Activated naive CD4-positive, alpha-beta T cell treated with anti-CD3 and anti-CD28 coated beads, Interleukin-2, amount 50 U/mL, for 16 hours (primary cell): ENCODE data around the gene EMX2.
"Not testable (repeated sequence)": the region's sequence is repeated elsewhere in the genome, so short reads cannot be mapped to it uniquely, and the experiment has no call there.

Source experiments
- DNase-seq: peaks from one replicate; pipeline ENCODE4 v3.0.0-alpha.2; 2020

EMX2 gene

GRCh38 chr10:117542706-117543224, at the start of gene EMX2:
Gene EMX2 (plus strand): TSS chr10:117542746. CDS start chr10:117543268, 522 bp downstream.
- DNase-seq: no peak

GRCh38 chr10:117496031-117496430, 46.5 kb upstream of the EMX2 start:
- no peak for DNase-seq

- DNase-seq: peak; percentile 69
Observed at GRCh38 chr10:117496616-117497028, 45.9 kb upstream of the EMX2 start.

GRCh38 chr10:117497736-117498135, 44.8 kb upstream of the EMX2 start:
- DNase-seq: no peak

DNA sequence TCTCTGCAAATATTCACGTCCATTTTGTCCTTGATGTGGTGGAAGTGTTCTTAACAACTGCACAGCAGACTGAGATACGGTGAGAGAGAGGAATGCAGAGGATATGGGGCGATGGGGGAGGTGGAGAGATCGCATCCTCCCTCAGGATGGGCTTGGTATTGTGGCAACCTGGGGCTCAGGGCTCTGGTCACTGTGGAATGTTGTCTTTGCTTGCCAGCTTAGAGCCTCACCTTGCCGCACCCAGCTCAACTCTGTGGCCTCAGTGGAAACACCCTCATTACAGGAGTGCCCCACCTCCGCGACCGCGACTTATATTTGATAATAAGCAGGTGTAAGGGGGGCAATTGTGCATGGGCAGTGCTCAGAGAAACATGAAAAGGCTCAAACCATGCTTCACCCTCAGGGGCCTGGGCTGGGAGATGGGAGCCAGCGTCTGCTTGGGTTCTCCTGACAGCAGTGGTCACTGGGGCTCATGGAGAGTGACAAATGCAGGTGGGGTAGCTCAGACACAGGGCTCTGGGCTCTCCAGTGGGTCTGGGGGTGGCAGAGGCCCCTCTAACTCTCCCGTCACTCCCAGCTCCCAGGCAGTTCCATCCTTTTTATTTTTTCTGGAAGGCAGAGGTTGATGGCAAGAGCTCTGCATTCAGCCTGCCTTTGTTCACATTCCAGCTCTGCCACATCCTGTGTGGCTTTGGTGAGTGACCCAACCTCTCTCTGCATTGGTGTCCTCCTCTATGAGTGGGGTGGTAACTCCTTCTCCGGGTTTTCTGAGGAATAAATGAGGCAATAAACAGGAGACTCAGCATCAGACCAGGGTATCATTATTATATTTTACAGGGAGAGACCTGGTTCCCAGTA, 43.1 kb upstream of the EMX2 start:
- no peak for DNase-seq

DNA sequence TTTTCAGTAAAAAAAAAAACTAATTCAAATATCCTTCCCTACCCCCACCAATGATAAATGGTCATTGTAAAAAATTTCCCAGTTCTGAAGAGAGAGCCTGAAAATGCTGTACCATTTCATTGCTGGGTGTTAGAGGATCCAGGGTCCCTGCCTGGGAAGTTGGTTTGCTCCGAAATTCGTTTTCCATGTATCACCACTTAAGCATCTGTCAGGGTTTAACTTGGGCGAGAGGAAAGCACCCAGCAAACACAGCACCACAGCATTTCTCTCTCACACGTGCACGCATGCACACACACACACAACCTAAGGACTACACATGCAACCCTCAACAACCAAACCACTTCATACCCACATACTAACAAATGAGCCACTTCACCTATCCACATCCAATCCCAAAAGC, 42.1 kb upstream of the EMX2 start:
- no peak for DNase-seq

GRCh38 chr10:117501460-117502035, 41.0 kb upstream of the EMX2 start:
- DNase-seq: no peak

DNA sequence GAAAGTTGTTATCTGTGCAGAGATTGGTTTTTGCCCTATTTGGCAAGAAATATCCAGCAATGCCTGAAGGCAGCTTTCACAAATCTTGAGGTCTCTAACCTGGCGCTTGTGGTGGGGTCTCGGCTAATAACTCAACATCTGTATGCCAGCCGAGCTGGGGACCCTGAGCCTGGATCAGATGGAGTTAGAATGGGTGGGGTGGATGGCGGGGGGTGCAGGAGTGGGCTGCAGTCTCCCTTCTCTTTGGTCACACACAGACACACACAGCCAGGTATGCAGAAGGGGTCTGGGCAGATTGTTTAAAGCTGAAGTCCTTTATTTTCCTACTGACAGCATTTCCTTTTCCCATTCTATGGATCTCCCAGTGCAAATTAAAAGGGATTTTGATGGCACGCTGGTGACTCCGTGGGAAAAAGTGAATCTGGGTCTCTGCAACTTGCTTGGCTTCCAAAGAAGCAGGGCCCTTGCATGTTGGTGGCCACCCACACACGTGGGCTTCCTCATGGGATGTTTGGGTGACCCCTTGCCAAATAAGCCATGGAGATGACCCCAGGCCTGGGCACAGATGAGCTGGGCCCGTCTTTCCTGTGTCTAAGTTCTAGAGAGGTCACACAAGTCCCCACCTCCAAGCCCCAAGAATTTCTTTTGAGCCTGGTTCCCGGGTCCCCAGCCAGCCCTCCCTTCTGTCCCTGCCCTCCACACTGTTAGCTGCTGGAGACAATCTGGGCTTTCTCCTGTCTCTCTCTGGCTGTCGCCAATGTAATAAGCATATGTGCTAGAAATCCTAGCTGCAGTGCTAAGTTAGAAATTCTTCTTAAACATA, 39.9 kb upstream of the EMX2 start:
- no peak for DNase-seq

GRCh38 chr10:117503244-117504205, 39.0 kb upstream of the EMX2 start:
- DNase-seq: no peak

- no peak for DNase-seq
Observed at GRCh38 chr10:117504562-117504961, 38.0 kb upstream of the EMX2 start.

GRCh38 chr10:117507081-117507480, 35.5 kb upstream of the EMX2 start:
- not testable (repeated sequence) for DNase-seq

- DNase-seq: no peak
Observed at GRCh38 chr10:117509573-117509972, 33.0 kb upstream of the EMX2 start.

- DNase-seq: no peak
Observed at GRCh38 chr10:117511601-117512390, 30.8 kb upstream of the EMX2 start.

- no peak for DNase-seq
Observed at GRCh38 chr10:117514971-117515370, 27.6 kb upstream of the EMX2 start.

DNA sequence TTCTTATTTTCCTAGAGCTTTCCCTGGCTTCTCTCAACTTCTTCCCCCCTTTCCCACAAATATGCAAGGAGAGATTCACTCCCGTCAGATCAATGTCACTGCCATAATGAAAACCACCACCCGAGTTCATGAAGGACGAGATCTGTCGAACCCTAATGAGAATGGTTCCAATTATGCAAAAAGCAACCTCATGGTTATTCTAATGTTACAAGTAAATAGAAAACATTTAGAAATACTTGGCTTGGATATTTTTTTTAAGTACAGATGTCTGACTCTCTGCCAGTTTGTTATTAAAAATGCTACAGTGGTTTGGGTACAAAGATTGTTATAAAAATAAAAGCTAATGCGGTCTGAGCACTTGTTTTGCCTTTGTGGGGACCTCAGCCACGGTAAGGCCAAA, 25.9 kb upstream of the EMX2 start:
- no peak for DNase-seq

DNA sequence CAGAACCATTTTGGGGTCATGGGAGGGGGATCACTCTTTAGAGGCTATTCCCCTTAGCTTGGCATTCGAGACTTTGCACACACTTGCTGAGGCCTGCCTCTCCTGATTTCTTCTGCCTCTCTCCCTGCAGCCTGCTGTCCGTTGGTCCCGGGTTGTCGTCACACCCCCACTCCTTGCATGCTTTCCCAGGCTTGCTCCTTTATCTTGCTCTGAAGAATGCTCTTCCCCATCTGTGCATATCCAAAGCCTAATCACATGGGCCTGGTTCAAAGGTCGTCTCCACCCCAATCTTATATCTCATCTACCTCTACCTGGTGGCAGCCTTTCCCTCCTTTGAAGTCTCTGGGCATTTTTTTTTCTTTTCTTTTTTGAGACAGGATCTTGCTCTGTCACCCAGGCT, 24.3 kb upstream of the EMX2 start:
- no peak for DNase-seq

- DNase-seq: no peak
Observed at GRCh38 chr10:117519286-117519685, 23.3 kb upstream of the EMX2 start.

DNA sequence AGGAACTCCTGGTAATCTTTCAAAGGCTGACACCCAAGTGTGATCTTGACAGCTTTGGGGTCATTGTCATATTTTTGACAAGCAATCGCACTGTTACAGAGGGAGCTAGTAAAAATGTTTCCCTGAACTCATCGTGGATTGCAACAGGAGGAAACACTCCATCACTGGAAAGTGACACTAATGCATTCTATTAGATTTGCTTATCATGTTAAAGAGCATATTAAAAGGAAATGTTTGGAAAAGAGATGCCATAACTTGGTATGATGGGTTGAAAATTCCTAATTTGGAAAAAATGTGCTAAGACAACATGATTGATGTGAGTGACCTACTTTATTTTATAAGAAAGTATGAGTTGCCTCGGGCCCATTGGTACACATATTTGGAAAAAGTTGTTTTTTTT, 22.7 kb upstream of the EMX2 start:
- DNase-seq: no peak

GRCh38 chr10:117530791-117531190, 11.8 kb upstream of the EMX2 start:
- no peak for DNase-seq

GRCh38 chr10:117531371-117532002, 11.1 kb upstream of the EMX2 start:
- no peak for DNase-seq

DNA sequence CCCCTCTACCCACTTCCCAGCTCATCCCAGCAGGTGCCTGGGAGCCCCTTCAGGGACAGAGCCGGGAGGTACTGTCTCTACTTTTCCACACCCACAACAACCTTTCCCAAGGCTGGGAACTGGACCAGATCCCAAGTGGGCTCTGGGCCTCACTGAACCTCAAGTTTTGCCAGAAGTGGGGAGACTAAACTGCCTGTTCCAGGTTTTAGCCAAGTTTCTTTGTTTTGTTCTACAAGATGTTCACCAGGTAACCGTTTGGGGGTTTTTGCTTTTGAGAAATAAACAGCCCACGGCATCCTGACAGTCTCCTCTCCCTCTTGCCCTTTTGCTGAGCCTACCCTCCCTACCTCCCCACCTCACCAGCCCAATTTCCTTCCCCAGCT, 10.6 kb upstream of the EMX2 start:
- DNase-seq: no peak
